Keratinocyte (primary cell): ENCODE data around the gene AIDA. TPM values are rescaled to one million over a fixed set of nuclear protein-coding genes. Genes with fewer than 3 reads are reported as not detected.

Source experiments
- DNase-seq: peaks from one replicate; pipeline ENCODE4 v3.0.0-alpha.2; 2011; ENCODE audit warnings: low read depth, missing footprints, low spot score
- FAIRE-seq: peaks from 2 replicates; lab custom pipeline; 2011; peaks lifted over from hg19 to GRCh38; lab: Jason Lieb, UNC
- H2AFZ ChIP-seq: 2 replicates; pipeline ENCODE4 v1.6.0; 2012; ENCODE audit warnings: low read length, control low read depth, inconsistent platforms; ENCODE audit not compliant: control insufficient read depth
- H3K27ac ChIP-seq: 2 replicates; pipeline ENCODE4 v1.5.1; 2011; ENCODE audit warnings: low read length; ENCODE audit not compliant: control insufficient read depth, insufficient read depth
- H3K27me3 ChIP-seq: 3 replicates; pipeline ENCODE4 v1.6.0; 2011; ENCODE audit warnings: low read length; ENCODE audit not compliant: control insufficient read depth, insufficient read depth; ENCODE audit errors: extremely low read depth
- H3K36me3 ChIP-seq, 2 experiments: 2 replicates in 1 of 2; 3 replicates in 1 of 2; pipeline ENCODE4 v1.5.1; 2011; ENCODE audit warnings: low read length in 2 of 2, mild to moderate bottlenecking in 1 of 2; ENCODE audit not compliant: control insufficient read depth in 2 of 2, insufficient read depth in 2 of 2; ENCODE audit errors: extremely low read depth in 1 of 2
- H3K4me1 ChIP-seq: 3 replicates; pipeline ENCODE4 v1.5.1; 2011; ENCODE audit warnings: low read length; ENCODE audit not compliant: control insufficient read depth, insufficient read depth; ENCODE audit errors: extremely low read depth
- H3K4me2 ChIP-seq: 3 replicates; pipeline ENCODE4 v1.6.0; 2011; ENCODE audit warnings: low read depth, low read length; ENCODE audit not compliant: control insufficient read depth, insufficient read depth; ENCODE audit errors: extremely low read depth
- H3K4me3 ChIP-seq, 3 experiments: fragments of 200-600 bp in 1 of 3; sonication (generic) in 1 of 3; 2 replicates in 2 of 3; 3 replicates in 1 of 3; pipeline ENCODE4 v1.5.1; 2011 to 2016; ENCODE audit warnings: low read length in 3 of 3, mild to moderate bottlenecking in 3 of 3, control low read depth in 2 of 3, inconsistent platforms in 1 of 3, low read depth in 1 of 3, mixed read lengths in 1 of 3, mixed run types in 1 of 3, moderate library complexity in 1 of 3; ENCODE audit not compliant: control insufficient read depth in 2 of 3, insufficient read depth in 2 of 3; ENCODE audit errors: extremely low read depth in 1 of 3
- H3K79me2 ChIP-seq: 2 replicates; pipeline ENCODE4 v1.6.0; 2012; ENCODE audit warnings: low read length; ENCODE audit not compliant: control insufficient read depth, insufficient read depth
- H3K9ac ChIP-seq: 3 replicates; pipeline ENCODE4 v1.6.0; 2011; ENCODE audit warnings: low read length; ENCODE audit not compliant: control insufficient read depth, insufficient read depth; ENCODE audit errors: extremely low read depth
- H3K9me1 ChIP-seq: 3 replicates; pipeline ENCODE4 v1.6.0; 2011; ENCODE audit warnings: low read length; ENCODE audit not compliant: control insufficient read depth, insufficient read depth; ENCODE audit errors: extremely low read depth
- H3K9me3 ChIP-seq: 2 replicates; pipeline ENCODE4 v1.5.1; 2012; ENCODE audit warnings: low read depth, low read length; ENCODE audit not compliant: control insufficient read depth
- H4K20me1 ChIP-seq: 3 replicates; pipeline ENCODE4 v1.6.0; 2011; ENCODE audit warnings: low read length; ENCODE audit not compliant: control insufficient read depth, insufficient read depth; ENCODE audit errors: extremely low read depth
- CTCF ChIP-seq, 3 experiments: IDR thresholded peaks in 1 of 3; conservative IDR thresholded peaks in 1 of 3; optimal IDR thresholded peaks in 1 of 3; 2 replicates in 2 of 3; 3 replicates in 1 of 3; pipeline versions ENCODE3 to v1.5.1; 2011; ENCODE audit warnings: low read length in 3 of 3, mild to moderate bottlenecking in 3 of 3, moderate library complexity in 2 of 3, control low read depth in 1 of 3, inconsistent platforms in 1 of 3; ENCODE audit not compliant: insufficient read depth in 2 of 3; ENCODE audit errors: extremely low read depth in 1 of 3
- EZH2 ChIP-seq: IDR thresholded peaks from one replicate; pipeline ENCODE4 v1.6.1; 2012; ENCODE audit warnings: inconsistent platforms, mild to moderate bottlenecking, low read length, moderate library complexity
- dilution Hi-C: fragments of 300-500 bp; cut with MboI; formaldehyde crosslinking; loops from one replicate; pipeline ENCODE4 v1.7.0; 2020; ENCODE audit warnings: low sequenced_read_pairs; ENCODE audit not compliant: extremely low pct_ligation_motif_present
- polyA plus RNA-seq, 5 experiments: library from polyadenylated mRNA; depleted of rRNA in 3 of 5; stranded (reverse) in 3 of 5; stranded (forward) in 1 of 5; unstranded in 1 of 5; fragments of >200 nt; gene quantifications; 1 replicate in 1 of 5; 2 replicates in 3 of 5; 3 replicates in 1 of 5; pipeline versions ENCODE4 v1.2.1 to v1.2.3, GENCODE V29; 2011 to 2012; ENCODE audit warnings: missing spikeins in 2 of 5, low read depth in 1 of 5, low replicate concordance in 1 of 5

AIDA gene
- polyA plus RNA-seq, 1 donor (not counting 4 experiments of a cell fraction or from before 2014, with no cell fraction given) = 86.8 TPM

- Histone ChIP-seq H3K36me3 (peaks cover 5 to 7% of the 10 kb centered on the region in 2 experiments), H2AFZ (no peak overlapping the region), H4K20me1 (no peaks in the 10 kb centered on the region), H3K9me1 (no peaks in the 10 kb centered on the region), H3K4me3 (no peak overlapping the region), H3K4me1 (no peaks in the 10 kb centered on the region), H3K9ac (no peak overlapping the region), H3K4me2 (no peak overlapping the region), H3K27ac (no peak overlapping the region), H3K27me3 (no peaks in the 10 kb centered on the region), H3K79me2 (peaks cover 22% of the 10 kb centered on the region), H3K9me3 (no peaks in the 10 kb centered on the region)
- dilution Hi-C loops = no loop called here
- FAIRE-seq = no peak
- DNase-seq = no peak
- TF ChIP-seq CTCF (optimal IDR thresholded peaks at IDR 0.05 in 1 of 3, IDR thresholded peaks at IDR 0.05 in 1 of 3, conservative IDR thresholded peaks at IDR 0.05 in 1 of 3; ENCODE audit: extremely low read depth in 1 of 3, insufficient read depth in 2 of 3, low read length in 3 of 3) (no peak), EZH2 (no peak)
Measured at GRCh38 chr1:222716393-222716792, 4.1 kb upstream of the AIDA start.

GRCh38 chr1:222713091-222713961 lies 1.0 kb upstream of the AIDA start:
- peaks cover 49% of the 10 kb centered on the region for H3K79me2 ChIP-seq

More at GRCh38 chr1:222713091-222713961, 1.0 kb upstream of the AIDA start:
- dilution Hi-C loops = no loop called here
- Histone ChIP-seq H3K4me1 (peaks cover 11% of the 10 kb centered on the region), H3K9me1 (no peaks in the 10 kb centered on the region), H3K36me3 (peaks cover 4 to 5% of the 10 kb centered on the region in 2 experiments), H3K9ac (peak overlapping the region; percentile 80), H3K27ac (peak overlapping the region; percentile 84), H3K9me3 (no peaks in the 10 kb centered on the region), H3K4me3 (peak overlapping the region; percentile 70 to 89 (median 75)), H4K20me1 (no peaks in the 10 kb centered on the region), H3K27me3 (no peaks in the 10 kb centered on the region), H3K4me2 (peak overlapping the region; percentile 93), H2AFZ (peak overlapping the region; percentile 97)
- TF ChIP-seq CTCF (optimal IDR thresholded peaks at IDR 0.05 in 1 of 3, IDR thresholded peaks at IDR 0.05 in 1 of 3, conservative IDR thresholded peaks at IDR 0.05 in 1 of 3; ENCODE audit: extremely low read depth in 1 of 3, insufficient read depth in 2 of 3, low read length in 3 of 3) = no peak
- no peak for TF ChIP-seq EZH2
- DNase-seq = no peak
- peak; percentile 20 for FAIRE-seq
